H1 (cell line): ENCODE data around the gene TBK1. TPM values are rescaled to one million over a fixed set of nuclear protein-coding genes. Genes with fewer than 3 reads are reported as not detected.

Experiments used
- CTCF ChIA-PET: fragments of 300-600 bp; sonication (Branson Sonifier 250); formaldehyde crosslinking; loops from one replicate; lab custom pipeline; 2021; ENCODE audit not compliant: partially characterized antibody; lab: Charles Lee
- POLR2A ChIA-PET: fragments of 300-600 bp; sonication (Branson Sonifier 250); formaldehyde crosslinking; loops from one replicate; lab custom pipeline; 2021; ENCODE audit warnings: inconsistent platforms; ENCODE audit not compliant: partially characterized antibody; lab: Charles Lee
- DNase-seq, 2 experiments: peaks; one replicate each; pipeline versions ENCODE4 v3.0.0 to v3.0.0-alpha.2; 2010 to 2022; ENCODE audit warnings: low spot score in 2 of 2, low read depth in 1 of 2, mixed read lengths in 1 of 2
- FAIRE-seq: peaks from 2 replicates; lab custom pipeline; 2011; peaks lifted over from hg19 to GRCh38; lab: Jason Lieb, UNC
- H2AFZ ChIP-seq: 2 replicates; pipeline ENCODE4 v1.8.1; 2012; ENCODE audit warnings: low read length, inconsistent platforms
- H2AK5ac ChIP-seq: 2 replicates; pipeline ENCODE4 v1.6.1; 2013; ENCODE audit warnings: low read depth, low read length
- H2BK120ac ChIP-seq: replicated peaks from 2 replicates; pipeline ENCODE3; 2013; ENCODE audit warnings: low read depth, low read length, inconsistent platforms
- H2BK12ac ChIP-seq: 2 replicates; pipeline ENCODE4 v1.6.1; 2013; ENCODE audit warnings: low read depth, low read length
- H2BK15ac ChIP-seq: 2 replicates; pipeline ENCODE4 v1.6.1; 2013; ENCODE audit warnings: low read length
- H2BK20ac ChIP-seq: 2 replicates; pipeline ENCODE4 v1.6.1; 2013; ENCODE audit warnings: low read length
- H2BK5ac ChIP-seq: 2 replicates; pipeline ENCODE4 v1.6.1; 2013; ENCODE audit warnings: low read depth, low read length
- H3K14ac ChIP-seq: 2 replicates; pipeline ENCODE4 v1.6.1; 2013; ENCODE audit warnings: inconsistent platforms; ENCODE audit not compliant: insufficient read length
- H3K18ac ChIP-seq: 2 replicates; pipeline ENCODE4 v1.6.1; 2013; ENCODE audit warnings: low read length; ENCODE audit errors: extremely low read depth
- H3K23ac ChIP-seq: 2 replicates; pipeline ENCODE4 v1.6.1; 2013; ENCODE audit warnings: inconsistent platforms; ENCODE audit not compliant: insufficient read length
- H3K23me2 ChIP-seq: 2 replicates; pipeline ENCODE4 v1.6.1; 2013; ENCODE audit warnings: low read depth, low read length
- H3K27ac ChIP-seq: 2 replicates; pipeline ENCODE4 v1.6.1; 2011; ENCODE audit warnings: low read depth, low read length, inconsistent platforms
- H3K27me3 ChIP-seq, 4 experiments: replicated peaks in 1 of 4; 1 replicate in 1 of 4; 2 replicates in 3 of 4; pipeline versions ENCODE4 v1.6.1 to v1.8.1; 2011 to 2013; ENCODE audit warnings: low read length in 3 of 4, mild to moderate bottlenecking in 3 of 4, inconsistent platforms in 2 of 4, mixed read lengths in 2 of 4, moderate library complexity in 1 of 4; ENCODE audit not compliant: control insufficient read depth in 3 of 4, insufficient read depth in 3 of 4; ENCODE audit errors: extremely low read depth in 1 of 4
- H3K36me3 ChIP-seq, 4 experiments: 2 replicates each; pipeline versions ENCODE4 v1.6.1 to v1.8.1; 2011 to 2013; ENCODE audit warnings: mild to moderate bottlenecking in 4 of 4, low read length in 3 of 4, moderate library complexity in 2 of 4, control low read depth in 1 of 4, inconsistent platforms in 1 of 4; ENCODE audit not compliant: insufficient read depth in 4 of 4, control insufficient read depth in 2 of 4
- H3K4ac ChIP-seq: replicated peaks from 2 replicates; pipeline ENCODE3; 2013; ENCODE audit warnings: low read length, low read depth, mixed read lengths, inconsistent platforms; ENCODE audit not compliant: insufficient read length
- H3K4me1 ChIP-seq, 4 experiments: replicated peaks in 1 of 4; 1 replicate in 1 of 4; 2 replicates in 3 of 4; pipeline versions ENCODE4 v1.6.1 to v1.8.1; 2011 to 2013; ENCODE audit warnings: low read length in 3 of 4, inconsistent platforms in 2 of 4, mixed read lengths in 1 of 4; ENCODE audit not compliant: insufficient read depth in 4 of 4, control insufficient read depth in 3 of 4
- H3K4me2 ChIP-seq, 2 experiments: 2 replicates each; pipeline versions ENCODE4 v1.6.1 to v1.8.1; 2011 to 2013; ENCODE audit warnings: low read depth in 2 of 2, low read length in 2 of 2, control low read depth in 1 of 2, inconsistent platforms in 1 of 2, mild to moderate bottlenecking in 1 of 2; ENCODE audit not compliant: insufficient read depth in 1 of 2
- H3K4me3 ChIP-seq, 4 experiments: fragments of 200-600, 300-600 bp in 1 of 4; sonication (generic), shearing (Covaris generic), sonication (Bioruptor Twin) in 1 of 4; 2 replicates each; pipeline versions ENCODE4 v1.5.1 to v1.8.1; 2011 to 2016; ENCODE audit warnings: low read length in 4 of 4, low read depth in 3 of 4, control low read depth in 2 of 4, inconsistent platforms in 2 of 4, mild to moderate bottlenecking in 2 of 4, mixed read lengths in 1 of 4, moderate library complexity in 1 of 4; ENCODE audit not compliant: insufficient read depth in 2 of 4; ENCODE audit errors: extremely low read depth in 1 of 4
- H3K56ac ChIP-seq: replicated peaks from 2 replicates; pipeline ENCODE3; 2013; ENCODE audit warnings: low read depth, mild to moderate bottlenecking, mixed read lengths, low read length, inconsistent platforms; ENCODE audit not compliant: insufficient read length
- H3K79me1 ChIP-seq: 2 replicates; pipeline ENCODE4 v1.6.1; 2013; ENCODE audit warnings: low read depth, low read length, control low read depth
- H3K79me2 ChIP-seq, 2 experiments: 2 replicates each; pipeline versions ENCODE4 v1.6.1 to v1.8.1; 2012 to 2013; ENCODE audit warnings: low read length in 2 of 2, mild to moderate bottlenecking in 2 of 2, inconsistent platforms in 1 of 2; ENCODE audit not compliant: insufficient read depth in 2 of 2, control insufficient read depth in 1 of 2
- H3K9ac ChIP-seq, 4 experiments: replicated peaks in 1 of 4; 1 replicate in 1 of 4; 2 replicates in 3 of 4; pipeline versions ENCODE4 v1.6.1 to v1.8.1; 2011 to 2013; ENCODE audit warnings: low read depth in 3 of 4, low read length in 3 of 4, control low read depth in 2 of 4, mild to moderate bottlenecking in 2 of 4, moderate library complexity in 2 of 4, inconsistent platforms in 1 of 4; ENCODE audit errors: extremely low read depth in 1 of 4
- H3K9me3 ChIP-seq, 2 experiments: 2 replicates each; pipeline versions ENCODE4 v1.6.1 to v1.8.1; 2012 to 2013; ENCODE audit warnings: mild to moderate bottlenecking in 2 of 2, moderate library complexity in 2 of 2, control low read depth in 1 of 2, inconsistent platforms in 1 of 2, low read depth in 1 of 2, low read length in 1 of 2, mixed read lengths in 1 of 2; ENCODE audit not compliant: insufficient read depth in 2 of 2
- H4K20me1 ChIP-seq, 2 experiments: replicated peaks in 1 of 2; 2 replicates each; pipeline versions ENCODE3 to v1.8.1; 2011 to 2013; ENCODE audit warnings: inconsistent platforms in 2 of 2, low read length in 2 of 2, mild to moderate bottlenecking in 1 of 2; ENCODE audit not compliant: insufficient read depth in 2 of 2, control insufficient read depth in 1 of 2
- H4K5ac ChIP-seq: 2 replicates; pipeline ENCODE4 v1.6.1; 2013; ENCODE audit warnings: low read length, low read depth, mixed read lengths, inconsistent platforms; ENCODE audit not compliant: insufficient read length
- H4K8ac ChIP-seq: 2 replicates; pipeline ENCODE4 v1.8.0; 2013; ENCODE audit warnings: mild to moderate bottlenecking, moderate library complexity, low read length, inconsistent platforms; ENCODE audit not compliant: insufficient read depth; ENCODE audit errors: extremely low read depth
- H4K91ac ChIP-seq: replicated peaks from 2 replicates; pipeline ENCODE3; 2013; ENCODE audit warnings: low read length, mixed read lengths, inconsistent platforms; ENCODE audit not compliant: insufficient read length
- ASH2L ChIP-seq: fragments of 200-600, 300-600 bp; sonication (generic); IDR thresholded peaks from one replicate; pipeline ENCODE4 v1.7.1; 2017; ENCODE audit warnings: low read length
- ATF2 ChIP-seq: IDR thresholded peaks from 2 replicates; pipeline ENCODE4 v1.6.1; 2012; ENCODE audit warnings: low read length, inconsistent platforms
- BACH1 ChIP-seq: IDR thresholded peaks from 2 replicates; pipeline ENCODE4 v1.6.1; 2012; ENCODE audit warnings: low read length, improper control_type of control experiment
- BRCA1 ChIP-seq: IDR thresholded peaks from 2 replicates; pipeline ENCODE4 v1.6.1; 2012; ENCODE audit warnings: low read depth, low read length, improper control_type of control experiment
- CHD2 ChIP-seq: IDR thresholded peaks from 2 replicates; pipeline ENCODE4 v1.6.1; 2012; ENCODE audit warnings: low read length, improper control_type of control experiment
- E2F6 ChIP-seq: IDR thresholded peaks from 2 replicates; pipeline ENCODE4 v1.6.1; 2012; ENCODE audit warnings: inconsistent platforms
- EGR1 ChIP-seq: IDR thresholded peaks from 2 replicates; pipeline ENCODE4 v1.6.1; 2011; ENCODE audit warnings: low read depth, low read length, borderline replicate concordance
- HDAC6 ChIP-seq: IDR thresholded peaks from one replicate; pipeline ENCODE4 v1.7.1; 2012; ENCODE audit warnings: low read depth, mild to moderate bottlenecking, inconsistent platforms, low read length, moderate library complexity
- SP1 ChIP-seq: IDR thresholded peaks from 2 replicates; pipeline ENCODE4 v1.6.1; 2011; ENCODE audit warnings: low read depth, low read length
- SP2 ChIP-seq: IDR thresholded peaks from 2 replicates; pipeline ENCODE4 v1.6.1; 2012; ENCODE audit warnings: mild to moderate bottlenecking, low read length, inconsistent platforms
- TAF1 ChIP-seq: IDR thresholded peaks from 2 replicates; pipeline ENCODE4 v1.6.1; 2011; ENCODE audit warnings: mild to moderate bottlenecking, low read depth, low read length
- YY1 ChIP-seq: IDR thresholded peaks from 2 replicates; pipeline ENCODE4 v1.6.1; 2011; ENCODE audit warnings: low read depth, mild to moderate bottlenecking, low read length
- WGBS, 2 experiments: shearing (Covaris generic) in 1 of 2; methylation state at CpG; one replicate each; pipeline versions ENCODE4 v1.1.6 to v1.1.7; 2013 to 2015; ENCODE audit warnings: low lambda C conversion rate in 2 of 2, mixed read lengths in 2 of 2, inconsistent platforms in 1 of 2, low coverage in 1 of 2, missing lambda C conversion rate in 1 of 2; ENCODE audit not compliant: insufficient replicate concordance in 2 of 2, insufficient coverage in 1 of 2, insufficient read length in 1 of 2; ENCODE audit errors: extremely low coverage in 1 of 2, missing lambda C conversion rate in 1 of 2; 5-methylcytosine and 5-hydroxymethylcytosine counted together
- polyA plus RNA-seq, 7 experiments: library from polyadenylated mRNA; depleted of rRNA in 3 of 7; stranded (reverse) in 5 of 7; unstranded in 2 of 7; fragments of >200 nt in 5 of 7; fragments of 200-250 nt in 2 of 7; gene quantifications; 1 replicate in 5 of 7; 2 replicates in 1 of 7; 4 replicates in 1 of 7; pipeline versions ENCODE4 v1.2.1 to v1.2.3, GENCODE V29; 2011 to 2013; ENCODE audit warnings: missing spikeins in 2 of 7, mixed read lengths in 2 of 7
- total RNA-seq: library from RNA; stranded (reverse); fragmentation: NEBNext Ultra II Directional; extraction: Animal tissue kit (Norgen Biotek cat#: 25700); gene quantifications from 2 replicates; pipeline ENCODE4 v1.2.1, GENCODE V29; 2021

TBK1 gene
- total and polyA plus RNA-seq, 2 of the 8 experiments (the other 6 are each of a cell fraction or from before 2014, with no cell fraction given): 5.3 to 20.4 TPM

- no peaks in the 10 kb centered on the region for H3K36me3 ChIP-seq
- no peak overlapping the region for H3K14ac ChIP-seq
- H2AFZ ChIP-seq: no peak overlapping the region
- H2AK5ac ChIP-seq: no peak overlapping the region
- CTCF ChIA-PET: interaction anchor here (0.9 to 3.8 kb wide), 3 partner anchors 14 to 176 kb away, joined by 5 to 24 read pairs (median 5); no protein-coding TSS in a partner anchor
- POLR2A ChIA-PET: interaction anchor here (0.8 to 1.5 kb wide), 8 partner anchors 10 to 119 kb away, joined by 3 to 4 read pairs (median 3); partner anchors contain the start of gene RASSF3
- no peaks in the 10 kb centered on the region for H3K23me2 ChIP-seq
- H2BK20ac ChIP-seq: peak overlapping the region; percentile 66; the same call in 1 of the 2 replicates
- H3K4ac ChIP-seq: no peak overlapping the region
- WGBS, 2 experiments: 67% methylated on average over 3 of the region's 3 CpGs; no CpG with 5 or more reads in 1 of the 2 experiments
- H2BK120ac ChIP-seq: peak overlapping the region; percentile 79
- no peaks in the 10 kb centered on the region for H3K79me2 ChIP-seq
- H2BK5ac ChIP-seq: peak overlapping the region; percentile 95; the same call in 1 of the 2 replicates
- peaks cover 0 to 12% (median 10%) of the 10 kb centered on the region in 4 experiments; a peak in 6 of 7 replicates for H3K4me1 ChIP-seq
- H3K27ac ChIP-seq: no peak overlapping the region
- no peak overlapping the region for H3K23ac ChIP-seq
- TF ChIP-seq ATF2: no peak
- no peak for TF ChIP-seq CHD2
- TF ChIP-seq EGR1: no peak
- no peak for TF ChIP-seq BRCA1
- TF ChIP-seq E2F6: no peak
- no peak for TF ChIP-seq YY1
- TF ChIP-seq ASH2L: no peak
- TF ChIP-seq BACH1: no peak
- no peak for TF ChIP-seq SP2
- TF ChIP-seq SP1: no peak
- no peak for TF ChIP-seq TAF1
- no peak for TF ChIP-seq HDAC6
- no peak overlapping the region for H3K9ac ChIP-seq
- H2BK12ac ChIP-seq: no peak overlapping the region
- H3K4me2 ChIP-seq: 0 out of 4 replicates have a peak overlapping the region, but pooled peaks of 1 of the 2 experiments have one; percentile 34
- no peaks in the 10 kb centered on the region for H4K20me1 ChIP-seq
- H4K5ac ChIP-seq: no peak overlapping the region
- no peaks in the 10 kb centered on the region for H3K9me3 ChIP-seq
- H2BK15ac ChIP-seq: no peak overlapping the region
- no peaks in the 10 kb centered on the region for H3K79me1 ChIP-seq
- FAIRE-seq: no peak
- H4K8ac ChIP-seq: no peak overlapping the region
- H3K27me3 ChIP-seq: no peaks in the 10 kb centered on the region
- H3K4me3 ChIP-seq: no peak overlapping the region
- no peak overlapping the region; the same call in 1 of the 2 replicates for H3K18ac ChIP-seq
- DNase-seq: no peak
- peak overlapping the region; percentile 26 for H4K91ac ChIP-seq
- H3K56ac ChIP-seq: no peak overlapping the region
Measured at GRCh38 chr12:64521833-64522232, 69.9 kb downstream of the TBK1 start.
